ENCODE measurements around the gene TXNL4A.

TXNL4A gene

GRCh38 chr18:79935098-79935480, 53.3 kb downstream of the TXNL4A start:
- ATAC-seq, result no peak
- no peak for DNase-seq

GRCh38 chr18:79934311-79935097, 53.9 kb downstream of the TXNL4A start:
- ATAC-seq, result no peak
- DNase-seq, result no peak

- no peak for ATAC-seq
- DNase-seq, result no peak
Observed at GRCh38 chr18:79933765-79934164, 54.6 kb downstream of the TXNL4A start.

- ATAC-seq (no peak), DNase-seq (no peak)
Observed at GRCh38 chr18:79932907-79933306, 55.5 kb downstream of the TXNL4A start.

GRCh38 chr18:79931475-79931874, 56.9 kb downstream of the TXNL4A start:
- no peak for DNase-seq
- no peak for ATAC-seq

GRCh38 chr18:79930020-79930642, 58.2 kb downstream of the TXNL4A start:
- no peak for ATAC-seq
- DNase-seq, result no peak

- no peak for DNase-seq
- no peak for ATAC-seq
Observed at GRCh38 chr18:79928563-79928960, 59.8 kb downstream of the TXNL4A start.

- no peak for ATAC-seq
Observed at GRCh38 chr18:79927607-79928562, 60.5 kb downstream of the TXNL4A start.

GRCh38 chr18:79926715-79927606, 61.4 kb downstream of the TXNL4A start:
- ATAC-seq (no peak), DNase-seq (no peak)

More at GRCh38 chr18:79927607-79928562, 60.5 kb downstream of the TXNL4A start:
- DNase-seq, result no peak

- no peak for ATAC-seq
- DNase-seq, result no peak
Observed at GRCh38 chr18:79926306-79926705, 62.1 kb downstream of the TXNL4A start.

GRCh38 chr18:79924814-79925731, 63.3 kb downstream of the TXNL4A start:
- ATAC-seq (no peak), DNase-seq (no peak)

GRCh38 chr18:79923896-79924585, 64.3 kb downstream of the TXNL4A start:
- no peak for DNase-seq
- ATAC-seq, result no peak

GRCh38 chr18:79922971-79923411, 65.4 kb downstream of the TXNL4A start:
- ATAC-seq (no peak), DNase-seq (no peak)

- ATAC-seq (no peak), DNase-seq (no peak)
Observed at GRCh38 chr18:79921984-79922965, 66.1 kb downstream of the TXNL4A start.
